Iris pigment epithelial cell (primary cell): Measurements from ENCODE around the gene POLR3A.

Source experiments
- DNase-seq: peaks from one replicate; pipeline ENCODE4 v3.0.0-alpha.2; 2011; ENCODE audit warnings: low read depth

The POLR3A gene

DNA sequence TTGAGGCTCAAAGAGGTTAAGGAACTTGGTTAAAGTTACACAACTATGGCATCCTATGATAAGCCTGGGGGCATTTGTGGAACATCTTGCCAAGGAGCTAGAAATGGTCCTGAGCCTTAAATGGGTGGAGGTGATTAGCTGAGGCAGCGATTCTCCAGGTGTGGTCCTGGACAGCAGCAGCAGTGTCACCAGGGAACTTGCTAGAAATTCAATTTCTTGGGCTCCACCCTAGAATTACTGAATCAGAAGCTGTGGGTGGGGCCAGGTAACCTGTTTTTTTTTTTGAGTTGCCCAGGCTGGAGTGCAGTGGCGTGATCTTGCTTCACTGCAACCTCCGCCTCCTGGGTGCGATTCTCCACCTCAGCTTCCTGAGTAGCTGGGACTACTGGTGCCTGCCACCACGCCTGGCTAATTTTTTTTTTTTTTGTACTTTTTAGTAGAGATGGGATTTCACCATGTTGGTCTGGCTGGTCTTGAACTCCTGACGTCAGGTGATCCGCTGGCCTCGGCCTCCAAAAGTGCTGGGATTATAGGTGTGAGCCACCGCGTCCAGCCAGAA is 17.5 kb upstream of the POLR3A start:
- DNase-seq: no peak

DNA sequence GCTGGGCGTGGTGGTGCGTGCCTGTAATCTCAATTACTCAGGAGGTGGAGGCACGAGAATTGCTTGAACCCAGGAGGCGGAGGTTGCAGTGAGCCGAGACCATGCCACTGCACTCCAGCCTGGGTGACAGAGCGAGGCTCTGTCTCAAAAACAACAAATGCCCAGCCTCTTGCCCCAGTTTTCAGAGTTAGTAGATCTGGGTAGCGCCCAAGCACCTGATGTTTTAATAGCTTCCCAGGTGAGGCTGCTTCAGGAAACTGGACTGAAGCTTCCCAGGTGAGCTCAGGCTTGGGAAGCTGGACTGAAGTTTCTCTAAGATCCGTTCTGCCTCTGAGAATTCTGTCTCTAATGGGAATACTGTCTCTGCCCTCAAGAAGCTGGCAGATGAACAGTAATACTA is 16.5 kb upstream of the POLR3A start:
- DNase-seq: no peak

DNA sequence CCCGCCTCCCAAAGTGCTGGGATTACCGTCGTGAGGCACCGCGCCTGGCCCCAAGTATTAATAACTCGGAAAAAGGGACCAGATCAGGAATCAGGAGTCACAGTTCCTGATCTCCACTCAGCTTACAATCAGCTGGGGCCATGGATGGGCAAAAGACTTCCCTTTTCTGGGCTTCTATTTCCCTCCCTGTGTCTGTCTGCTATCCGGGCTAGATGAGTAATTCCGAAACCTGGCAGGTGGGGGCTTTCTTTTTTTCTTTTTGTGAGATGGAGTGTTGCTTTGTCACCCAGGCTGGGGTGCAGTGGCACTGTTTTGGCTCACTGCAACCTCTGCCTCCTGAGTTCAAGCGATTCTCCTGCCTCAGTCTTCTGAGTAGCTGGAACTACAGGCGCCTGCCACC is 15.9 kb upstream of the POLR3A start:
- no peak for DNase-seq

DNA sequence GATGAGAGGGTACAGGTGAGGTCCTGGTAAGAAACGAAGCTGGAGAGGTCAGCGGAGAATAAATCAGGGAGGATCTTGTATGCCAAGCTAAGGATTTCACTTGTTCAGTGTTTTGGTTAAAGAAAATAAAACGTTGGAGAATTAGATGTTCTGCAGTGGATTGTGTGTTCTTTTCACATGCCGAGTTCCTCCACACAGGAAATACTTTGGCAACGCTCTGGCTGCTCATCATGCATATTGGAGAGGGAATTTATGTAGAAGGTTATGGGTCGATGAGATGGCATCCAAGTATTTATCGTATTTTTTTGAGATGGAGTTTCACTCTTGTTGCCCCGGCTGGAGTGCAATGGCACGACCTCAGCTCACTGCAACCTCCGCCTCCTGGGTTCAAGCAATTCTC is 15.4 kb upstream of the POLR3A start:
- peak; percentile 46 for DNase-seq

DNA sequence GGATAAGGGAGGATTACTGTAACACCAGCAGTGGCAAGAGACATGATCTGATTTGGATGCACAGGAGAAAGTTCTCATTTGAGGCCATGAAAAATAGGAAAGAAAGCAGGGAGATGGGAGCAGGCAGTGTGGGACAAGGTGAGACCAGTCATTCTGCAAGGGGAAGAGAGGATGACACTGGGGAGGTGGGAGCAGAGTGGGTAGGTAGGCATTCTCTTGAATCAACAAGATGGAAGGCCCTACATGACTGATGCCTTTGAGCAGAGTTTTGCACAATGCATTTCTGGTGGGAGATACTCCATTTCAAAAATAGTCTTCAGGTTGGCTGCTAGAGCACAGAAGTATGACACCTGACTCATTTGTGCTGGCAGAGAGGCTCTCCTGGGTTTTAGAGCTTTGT is 14.9 kb upstream of the POLR3A start:
- DNase-seq: no peak

DNA sequence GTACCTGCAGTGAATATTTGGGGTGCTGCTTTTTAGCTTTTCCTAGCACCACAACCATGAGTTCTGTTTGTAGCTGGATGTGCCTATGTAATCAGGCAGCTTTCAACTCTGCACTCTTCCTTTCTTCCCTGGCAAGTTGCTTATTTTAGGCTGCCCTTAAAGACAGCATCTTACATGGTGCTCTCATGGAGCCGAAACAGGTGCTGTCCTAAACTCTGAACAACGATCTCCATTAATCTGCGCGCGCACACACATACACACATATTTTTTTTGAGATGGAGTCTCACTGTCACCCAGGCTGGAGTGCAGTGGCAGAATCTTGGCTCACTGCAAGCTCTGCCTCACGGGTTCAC is 13.4 kb upstream of the POLR3A start:
- no peak for DNase-seq

DNA sequence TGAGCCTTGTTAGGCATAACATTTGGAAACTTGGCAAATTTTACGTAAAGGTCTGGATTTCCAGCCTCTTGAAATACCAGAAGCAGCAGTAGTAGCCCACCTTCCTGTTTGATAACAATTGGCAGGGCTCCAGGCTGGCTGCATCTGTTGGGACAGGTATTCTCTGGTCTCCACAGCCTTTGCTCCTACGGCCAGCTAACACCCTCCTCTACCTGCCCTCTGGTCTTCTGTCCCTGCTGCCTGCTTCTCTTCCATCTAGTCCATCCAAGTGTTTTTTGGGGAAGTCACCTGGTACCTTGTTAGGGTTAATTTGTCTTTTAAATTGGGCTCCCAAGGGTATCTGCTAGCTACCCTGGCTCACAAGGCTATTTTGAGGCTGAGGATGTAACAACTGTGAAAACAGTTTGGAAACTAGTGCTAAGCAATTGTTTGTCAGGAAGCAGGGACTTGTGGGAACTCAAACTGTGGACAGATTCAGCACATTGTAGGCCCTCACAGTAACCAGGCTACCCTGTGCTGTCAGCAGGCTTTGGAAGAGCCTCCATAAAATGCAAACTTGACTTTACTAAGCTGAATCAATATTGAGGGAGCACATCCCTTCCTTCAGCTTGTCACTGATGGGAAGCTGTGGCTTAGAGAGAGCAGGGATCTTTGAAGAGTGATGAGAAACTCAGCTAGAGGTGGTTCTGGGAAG is 12.9 kb upstream of the POLR3A start:
- no peak for DNase-seq

DNA sequence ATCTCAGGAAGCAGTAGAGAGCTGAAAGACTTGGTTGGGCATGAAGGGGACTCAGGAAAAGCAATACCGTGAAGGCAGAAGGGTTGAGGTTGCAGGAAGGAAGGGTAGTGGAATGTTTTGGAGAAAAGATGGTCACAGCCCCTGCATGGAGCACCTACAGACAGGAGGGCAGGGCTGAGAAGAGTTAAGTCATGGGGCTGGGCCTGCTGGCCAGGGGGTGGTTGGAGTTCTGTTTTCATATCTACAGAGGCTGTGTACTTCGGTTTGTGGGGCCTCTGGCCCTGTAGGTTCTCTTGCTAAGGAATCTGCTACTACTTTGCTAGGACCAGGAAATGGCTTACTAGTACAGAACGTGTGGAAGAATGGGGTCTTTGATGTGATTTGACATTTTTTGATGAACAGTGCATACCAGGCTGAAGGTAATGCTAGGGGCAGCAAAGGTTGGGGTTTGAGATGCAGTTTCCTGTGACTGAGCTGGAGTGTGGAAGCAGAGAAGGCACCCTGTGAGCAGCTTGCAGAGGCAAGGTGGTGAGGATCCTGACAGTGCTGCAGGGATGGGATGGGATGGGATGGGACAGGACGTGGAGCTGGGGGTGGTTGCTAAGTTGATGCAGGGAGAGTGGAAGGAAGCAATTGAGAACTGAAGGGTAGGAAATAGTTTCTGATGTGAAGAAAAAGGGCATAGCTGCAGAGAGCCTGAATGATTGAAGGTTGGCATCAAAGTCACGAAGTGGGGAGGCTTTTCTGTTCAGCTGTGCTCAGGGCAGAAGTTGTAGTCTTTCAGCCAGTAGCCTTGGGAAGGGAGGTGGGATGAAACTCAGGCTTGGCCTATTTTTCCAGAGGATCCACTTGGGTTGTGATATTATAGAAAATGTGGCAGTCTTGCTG is 12.1 kb upstream of the POLR3A start:
- no peak for DNase-seq

DNA sequence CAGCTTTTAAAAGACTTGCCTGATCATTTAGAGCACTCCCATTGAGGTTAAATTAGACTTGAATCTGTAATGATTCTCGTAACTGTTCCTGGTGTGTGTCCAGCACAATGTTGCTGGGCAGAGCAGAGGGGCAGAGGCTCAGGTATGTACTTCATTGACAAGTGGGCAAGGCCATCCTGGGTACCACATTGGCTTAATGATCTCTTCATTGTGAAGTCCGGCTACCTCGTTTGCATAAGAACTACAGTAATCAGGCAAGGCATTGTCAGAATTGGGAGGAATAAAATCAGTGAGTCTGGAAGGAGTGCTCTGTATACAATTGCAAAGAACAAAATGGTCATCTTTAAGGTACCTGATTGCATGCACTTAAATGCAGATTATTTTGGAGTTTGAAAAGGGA is 10.4 kb upstream of the POLR3A start:
- no peak for DNase-seq

DNA sequence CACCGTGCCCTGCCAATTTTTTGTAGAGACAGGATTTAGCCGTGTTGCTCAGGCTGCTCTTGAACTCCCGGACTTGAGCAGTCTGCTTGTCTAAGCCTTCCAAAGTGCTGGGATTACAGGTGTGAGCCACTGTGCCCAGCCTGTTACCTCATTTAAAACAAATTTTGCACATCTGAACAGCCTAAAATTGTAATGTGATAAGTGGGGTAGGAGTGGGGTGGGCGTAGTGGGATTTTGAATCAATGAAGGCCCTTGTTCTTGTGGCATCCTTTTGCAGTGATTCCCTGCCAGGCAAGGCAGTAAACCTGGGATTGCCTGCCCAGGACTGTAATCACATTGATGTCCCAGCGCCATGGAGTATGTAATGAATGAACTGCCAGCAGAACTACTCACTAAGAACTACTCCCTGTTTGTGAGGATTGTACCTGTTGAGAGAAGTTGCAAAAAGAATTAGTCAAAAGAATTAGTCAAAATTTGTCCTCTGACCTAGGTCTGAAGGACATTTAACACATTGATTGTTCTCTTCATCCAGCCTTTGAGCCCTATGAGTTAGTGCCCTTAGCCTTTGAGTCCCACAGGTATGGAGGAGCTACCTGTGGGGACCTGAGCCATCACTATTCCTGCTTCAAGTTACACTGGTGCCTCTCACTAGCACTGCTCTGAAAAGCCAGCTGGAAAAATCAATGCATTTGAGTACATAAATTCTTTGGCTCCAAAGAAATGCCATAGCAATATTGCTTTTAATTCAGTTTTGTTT is 9.7 kb upstream of the POLR3A start:
- no peak for DNase-seq

DNA sequence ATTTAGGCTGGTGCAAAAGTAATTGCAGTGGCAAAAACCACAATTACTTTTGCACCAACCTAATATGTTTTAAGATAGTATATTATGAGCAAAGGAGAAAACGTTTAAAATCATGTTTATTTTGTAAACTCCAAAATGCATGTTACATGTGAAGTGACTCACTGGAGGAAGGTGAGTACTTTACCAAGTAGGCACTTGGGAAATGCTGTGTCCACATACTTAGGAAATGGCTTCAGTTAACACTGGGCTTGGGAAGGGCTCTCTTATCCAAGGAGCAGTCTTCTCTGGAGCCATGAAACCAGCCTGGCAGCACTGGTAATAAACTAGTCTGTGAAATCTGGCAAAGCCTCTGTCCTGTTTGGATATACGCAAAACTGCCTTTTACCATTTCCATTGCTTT is 8.8 kb upstream of the POLR3A start:
- DNase-seq: peak; percentile 49

DNA sequence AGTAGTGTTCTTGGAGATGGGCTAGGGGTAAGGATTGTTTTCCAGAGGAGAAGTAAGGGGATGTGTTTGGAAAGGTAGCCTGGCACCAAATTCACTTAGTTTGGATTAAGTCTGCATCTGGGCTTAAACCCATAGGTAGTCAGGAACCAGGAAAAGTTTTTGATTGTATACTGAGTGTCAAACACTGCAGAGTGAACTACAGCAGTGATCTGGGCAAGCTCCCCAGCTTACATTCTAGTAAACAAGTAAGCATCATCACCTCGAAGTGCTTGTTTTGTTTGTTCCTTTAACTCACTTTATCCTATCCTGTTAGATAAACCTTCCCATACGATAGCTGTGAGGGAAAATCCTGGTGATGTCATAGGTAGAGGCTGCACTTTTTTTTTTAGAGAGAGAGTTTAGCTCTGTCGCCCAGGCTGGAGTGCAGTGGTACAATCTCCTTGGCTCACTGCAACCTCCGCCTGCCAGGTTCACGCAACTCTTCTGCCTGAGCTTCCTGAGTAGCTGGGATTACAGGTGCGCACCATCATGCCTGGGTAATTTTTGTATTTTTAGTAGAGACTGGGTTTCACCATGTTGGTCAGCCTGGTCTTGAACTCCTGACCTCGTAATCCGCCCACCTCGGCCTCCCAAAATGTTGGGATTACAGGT is 6.7 kb upstream of the POLR3A start:
- DNase-seq: no peak

DNA sequence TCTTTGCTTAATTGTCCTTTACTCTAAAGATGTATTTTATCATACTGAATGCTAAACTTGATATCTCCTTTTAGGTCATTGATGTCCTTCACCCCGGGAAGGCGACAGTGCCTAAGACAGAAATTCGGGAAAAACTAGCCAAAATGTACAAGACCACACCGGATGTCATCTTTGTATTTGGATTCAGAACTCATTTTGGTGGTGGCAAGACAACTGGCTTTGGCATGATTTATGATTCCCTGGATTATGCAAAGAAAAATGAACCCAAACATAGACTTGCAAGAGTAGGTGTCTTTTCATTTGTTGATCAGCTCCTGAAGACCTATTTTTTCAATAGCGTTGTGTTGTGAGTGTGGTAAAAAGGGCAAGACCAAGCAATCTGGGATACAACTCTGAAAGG is 6.1 kb upstream of the POLR3A start:
- DNase-seq: no peak

DNA sequence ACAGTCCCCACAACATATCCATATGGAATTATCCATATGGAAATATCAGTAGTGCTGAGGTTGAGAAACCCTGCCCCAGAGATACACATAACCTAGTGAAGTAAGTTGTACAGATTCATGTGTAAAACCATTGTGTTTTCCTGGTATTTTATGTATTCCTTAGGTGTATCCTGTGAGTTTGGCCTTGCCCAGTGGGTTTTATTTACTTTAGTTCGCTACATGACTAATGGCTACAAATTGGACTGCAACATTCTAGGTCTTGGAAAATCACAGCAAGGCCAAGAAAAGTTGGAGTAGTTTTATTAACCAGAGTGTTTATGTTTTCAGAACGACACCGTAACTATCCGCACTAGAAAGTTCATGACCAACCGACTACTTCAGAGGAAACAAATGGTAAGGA is 5.7 kb upstream of the POLR3A start:
- peak; percentile 43 for DNase-seq

DNA sequence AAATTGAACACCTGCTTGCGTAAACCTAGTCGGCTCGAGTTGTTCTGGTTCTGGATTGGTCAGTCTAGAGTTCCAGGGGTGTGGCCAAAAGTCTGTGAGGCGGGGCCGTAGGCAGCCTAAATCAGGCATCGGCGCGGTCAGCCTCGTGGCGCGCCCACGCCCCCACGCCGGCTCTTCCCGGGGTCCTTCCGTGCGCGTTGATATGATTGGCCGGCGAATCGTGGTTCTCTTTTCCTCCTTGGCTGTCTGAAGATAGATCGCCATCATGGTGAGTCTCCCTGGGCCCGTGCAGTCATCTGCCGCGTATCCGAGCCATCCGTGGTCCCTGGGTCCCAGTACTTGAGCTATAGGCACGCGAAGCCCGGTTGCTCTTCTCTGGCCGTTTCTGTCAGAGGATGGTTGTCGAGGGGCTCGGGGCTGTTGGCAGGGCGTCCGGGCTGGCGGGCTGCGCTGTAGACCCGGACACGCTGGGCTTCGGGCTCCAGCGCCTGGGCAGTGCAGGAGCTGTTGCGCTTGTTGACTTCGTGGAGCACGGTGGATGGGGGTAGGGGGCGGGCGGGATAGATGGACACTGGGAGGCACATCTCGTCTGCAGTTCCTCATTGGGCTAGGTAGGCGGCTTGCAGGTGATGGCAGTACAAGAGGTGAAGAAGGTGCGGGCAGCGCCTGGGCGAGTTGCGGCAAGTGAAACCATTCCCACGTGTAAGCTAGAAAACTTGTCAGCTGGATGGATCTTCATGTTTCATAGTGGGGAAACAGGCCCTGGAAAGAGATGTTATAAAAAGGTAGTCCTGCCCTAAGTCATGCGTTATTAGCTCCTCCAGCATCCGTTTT is 4.5 kb upstream of the POLR3A start, which contains the start of gene RPS24:
Gene RPS24 (plus strand): TSS at position 227 of the 834 bp plus-strand sequence. CDS start 39 bp downstream, at position 266.
- DNase-seq: peak; percentile 99

DNA sequence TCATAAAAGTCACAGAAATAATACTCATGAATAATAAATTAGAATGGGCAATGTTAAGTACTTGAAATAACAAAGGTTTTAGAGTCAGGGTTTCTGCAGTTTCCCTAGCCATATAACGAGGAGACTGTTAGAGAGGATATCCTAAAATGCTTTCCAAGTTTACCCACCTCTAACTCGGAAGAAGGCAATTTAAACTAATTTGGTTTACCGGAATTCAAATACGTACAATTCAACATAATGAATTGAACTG is 4.0 kb upstream of the POLR3A start:
- DNase-seq: no peak

DNA sequence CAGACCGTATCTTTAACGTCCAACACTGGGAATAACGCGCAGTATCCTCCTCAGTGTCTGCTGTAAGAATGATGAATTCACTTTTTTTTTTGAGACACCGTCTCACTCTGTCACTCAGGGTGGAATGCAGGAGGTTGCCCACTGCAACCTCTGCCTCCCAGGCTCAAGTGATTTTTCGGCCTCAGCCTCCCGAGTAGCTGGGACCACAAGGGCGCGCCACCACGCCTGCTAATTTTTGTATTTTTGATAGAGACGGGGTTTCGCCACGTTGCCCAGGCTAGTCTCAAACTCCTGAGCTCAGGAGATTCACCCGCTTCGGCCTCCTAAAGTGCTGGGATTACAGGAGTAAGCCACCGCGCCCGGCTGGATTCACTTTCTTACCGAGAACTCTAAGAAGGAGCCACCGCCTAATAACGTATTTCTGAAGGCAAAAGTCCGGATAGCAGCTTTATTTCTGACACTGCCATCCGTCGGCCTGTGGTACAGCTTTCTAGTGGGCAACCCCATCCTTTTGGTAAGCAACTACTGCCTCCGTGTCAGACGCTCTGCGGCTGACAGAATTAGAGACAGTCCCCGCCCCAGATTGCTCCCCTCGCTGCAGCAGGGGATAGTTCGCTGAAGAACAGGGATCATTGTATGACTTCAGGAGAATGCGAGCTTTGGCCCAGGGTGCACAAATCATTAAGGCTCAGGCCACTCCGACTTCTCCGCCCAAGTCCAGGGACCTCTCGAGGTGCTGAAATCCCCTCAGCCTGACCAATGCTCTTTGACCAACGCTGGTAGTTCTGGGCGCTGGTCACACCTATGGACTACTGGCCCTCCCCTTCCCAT is 662 bp downstream of the POLR3A start:
- DNase-seq: peak; percentile 67

DNA sequence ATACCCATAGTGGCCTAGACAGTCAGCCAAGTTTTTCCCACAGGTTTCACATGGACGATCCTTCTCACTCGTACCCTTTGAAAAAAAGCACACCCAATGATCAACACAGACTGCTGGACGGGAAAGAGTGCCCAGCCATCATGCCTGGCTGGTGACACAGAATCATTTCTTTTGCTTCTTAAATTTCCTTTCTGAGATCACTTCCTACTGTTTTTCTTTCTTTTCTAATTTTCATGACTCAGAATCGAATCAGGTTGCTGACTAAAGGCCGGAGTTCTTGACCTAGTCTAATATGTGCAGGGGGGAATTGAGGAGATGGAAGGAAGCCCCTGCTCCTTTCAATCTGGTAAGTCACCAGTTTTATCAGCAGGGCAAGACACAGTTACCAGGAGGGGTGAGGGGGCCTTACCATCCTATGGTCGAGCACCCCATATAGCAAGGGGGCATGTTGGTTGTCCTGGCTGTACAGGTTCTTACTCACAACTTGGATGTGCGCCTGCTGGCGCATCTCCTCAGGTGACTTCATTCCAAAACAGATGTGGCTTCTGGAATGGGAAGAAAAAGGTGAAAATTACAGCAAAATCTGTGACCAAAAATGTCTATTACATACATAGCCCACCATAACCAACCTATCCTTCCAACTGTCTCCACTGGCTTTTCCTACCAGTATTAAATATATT is 3.5 kb downstream of the POLR3A start:
- DNase-seq: peak; percentile 51

DNA sequence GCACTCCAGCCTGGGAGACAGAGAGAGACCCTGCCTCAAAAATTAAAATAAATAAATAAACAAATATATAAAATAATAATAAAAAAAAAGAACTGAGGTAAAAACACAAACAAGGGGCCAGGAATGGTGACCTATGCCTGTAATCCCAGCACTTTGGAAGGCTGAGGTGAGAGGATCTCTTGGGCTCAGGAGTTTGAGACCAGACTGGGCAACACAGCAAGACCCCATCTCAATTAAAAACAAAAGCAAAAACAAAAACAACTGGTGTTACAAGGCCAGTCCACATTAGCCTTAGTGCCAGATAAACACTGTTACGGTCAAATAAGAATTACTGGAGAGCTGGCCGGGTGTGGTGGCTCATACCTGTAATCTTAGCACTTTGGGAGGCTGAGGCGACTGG is 5.6 kb downstream of the POLR3A start:
- DNase-seq: no peak

DNA sequence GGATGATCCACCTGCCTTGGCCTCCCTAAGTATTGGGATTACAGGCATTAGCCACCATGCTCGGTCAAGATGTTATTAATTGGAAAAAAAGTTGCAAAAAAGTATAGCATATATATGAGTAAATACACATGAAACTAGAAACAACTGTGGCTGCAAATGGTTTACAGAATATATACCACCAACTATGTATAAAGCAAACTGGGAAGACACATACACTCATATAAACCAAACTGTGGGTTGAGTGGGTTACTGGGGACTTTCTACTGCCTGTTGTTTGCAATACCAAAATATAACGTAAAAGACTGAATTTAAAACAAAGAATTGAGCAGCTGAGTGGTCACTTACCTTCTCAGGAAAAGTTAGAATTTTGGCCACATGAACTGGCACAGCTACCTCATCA is 8.1 kb downstream of the POLR3A start:
- DNase-seq: no peak
